ENCODE measurements around the gene CCDC192.

- no peak for TF ChIP-seq CTCF (IDR thresholded peaks at IDR 0.05)
- TF ChIP-seq POLR2A (IDR thresholded peaks at IDR 0.05): no peak
Observed at GRCh38 chr5:127799293-127799905, 96.2 kb downstream of the CCDC192 start.
